Activated effector memory CD4-positive, alpha-beta T cell treated with Interleukin-2 at 50 U/mL for 16 hours (primary cell): ENCODE data around the gene IGLL5.

Source experiments
- DNase-seq: peaks from one replicate; pipeline ENCODE4 v3.0.0-alpha.2; 2020

Gene IGLL5

DNA sequence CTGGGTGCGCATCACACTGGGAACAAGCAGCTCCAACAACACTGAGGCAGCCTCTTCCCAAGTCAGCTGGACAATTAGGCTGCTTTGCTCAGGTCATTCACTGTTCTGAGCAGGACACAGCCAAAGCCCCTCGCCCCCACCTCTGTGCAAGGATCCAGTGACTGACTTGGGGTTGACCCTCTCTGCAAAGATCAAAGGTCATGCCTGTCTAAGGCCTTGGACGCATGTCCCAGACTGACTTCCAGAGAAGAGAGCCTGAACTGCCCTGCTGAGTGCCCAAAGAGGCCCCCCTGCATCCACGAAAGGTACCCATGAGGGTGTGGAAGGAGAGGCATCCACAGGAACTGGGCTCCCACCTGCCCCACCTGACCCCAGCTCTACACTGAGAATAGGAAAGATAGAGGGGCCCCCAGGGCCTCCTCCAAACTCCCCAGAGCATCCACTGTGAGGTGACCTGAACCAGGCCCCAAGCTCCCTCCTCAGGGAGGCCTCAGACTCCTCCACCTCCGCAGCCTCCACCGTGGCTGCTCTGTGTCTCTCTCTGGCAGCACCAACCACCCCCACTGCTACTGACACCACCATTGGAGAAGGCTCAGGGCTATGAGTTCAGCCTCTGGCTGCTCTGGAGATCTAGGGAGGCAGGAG, 53.5 kb downstream of the IGLL5 start:
- DNase-seq, result no peak

DNA sequence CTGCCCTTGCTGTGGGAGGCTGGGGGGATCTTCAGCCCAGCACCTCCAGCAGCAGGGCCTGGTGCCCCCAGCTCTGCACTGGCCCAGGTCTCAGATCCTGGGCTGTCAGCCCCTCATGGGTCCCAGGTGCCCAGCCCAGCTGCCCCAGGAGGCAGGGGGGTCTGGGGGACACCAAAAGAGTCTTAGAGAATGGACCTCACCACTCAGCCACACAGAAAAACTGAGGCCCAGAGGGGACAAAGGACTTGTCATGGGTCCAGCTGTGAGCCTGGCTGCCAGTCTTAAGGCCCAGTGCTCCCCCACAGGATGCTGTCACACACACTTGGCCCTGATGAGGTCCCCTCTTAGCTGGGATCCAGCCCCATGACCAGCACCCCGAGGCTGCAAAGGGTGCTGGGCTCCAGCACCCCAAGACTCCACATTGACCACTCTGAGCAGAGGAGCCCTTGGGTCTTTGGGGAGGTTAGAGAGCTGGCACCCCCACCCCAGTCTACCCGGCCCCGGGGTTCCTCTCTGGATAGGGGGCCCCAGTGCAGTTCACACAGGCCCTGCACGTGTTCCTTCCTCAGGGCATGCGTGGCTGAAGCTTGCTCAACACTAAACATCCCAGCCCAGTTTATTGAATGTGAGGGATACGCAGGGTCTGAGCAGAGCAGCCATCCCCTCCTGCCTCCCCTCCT, 54.4 kb downstream of the IGLL5 start:
- no peak for DNase-seq

DNA sequence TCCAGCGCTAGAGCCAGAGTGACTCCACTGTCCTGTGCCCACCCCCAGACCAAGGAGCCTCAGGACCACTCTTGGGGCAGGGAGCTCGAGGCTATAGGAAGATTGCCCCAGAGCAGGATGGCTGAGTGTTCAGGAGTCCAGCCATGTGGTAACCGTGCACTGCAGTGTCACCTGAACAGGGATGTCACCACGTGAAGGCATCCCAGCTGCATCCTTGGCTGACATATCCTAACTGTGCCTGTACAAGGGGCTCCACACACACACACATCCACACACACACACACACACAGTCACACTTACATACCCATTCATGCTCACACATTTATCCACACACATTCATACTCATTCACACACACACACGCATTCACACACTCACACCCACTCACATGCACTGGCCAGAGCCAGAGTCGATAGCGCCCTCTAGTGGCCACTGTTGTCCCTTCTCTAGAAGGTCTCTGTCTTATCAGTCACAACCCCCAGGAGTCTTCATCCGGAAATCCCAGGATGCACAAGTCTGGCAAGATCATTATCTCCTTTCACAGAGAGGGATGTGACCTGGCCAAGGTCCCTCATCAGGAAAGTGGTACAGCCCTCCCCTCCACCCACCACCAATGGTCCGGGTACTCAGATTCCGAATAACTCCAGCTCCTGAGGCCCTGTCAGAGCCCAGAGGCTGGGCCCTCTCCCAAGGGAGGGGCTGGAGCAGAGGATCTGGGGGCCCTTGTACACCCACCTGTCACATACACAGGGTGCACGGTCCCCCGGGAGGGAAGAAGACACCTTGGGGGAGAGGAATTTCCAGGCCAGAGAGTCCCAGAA, 55.1 kb downstream of the IGLL5 start:
- peak; percentile 46 for DNase-seq

DNA sequence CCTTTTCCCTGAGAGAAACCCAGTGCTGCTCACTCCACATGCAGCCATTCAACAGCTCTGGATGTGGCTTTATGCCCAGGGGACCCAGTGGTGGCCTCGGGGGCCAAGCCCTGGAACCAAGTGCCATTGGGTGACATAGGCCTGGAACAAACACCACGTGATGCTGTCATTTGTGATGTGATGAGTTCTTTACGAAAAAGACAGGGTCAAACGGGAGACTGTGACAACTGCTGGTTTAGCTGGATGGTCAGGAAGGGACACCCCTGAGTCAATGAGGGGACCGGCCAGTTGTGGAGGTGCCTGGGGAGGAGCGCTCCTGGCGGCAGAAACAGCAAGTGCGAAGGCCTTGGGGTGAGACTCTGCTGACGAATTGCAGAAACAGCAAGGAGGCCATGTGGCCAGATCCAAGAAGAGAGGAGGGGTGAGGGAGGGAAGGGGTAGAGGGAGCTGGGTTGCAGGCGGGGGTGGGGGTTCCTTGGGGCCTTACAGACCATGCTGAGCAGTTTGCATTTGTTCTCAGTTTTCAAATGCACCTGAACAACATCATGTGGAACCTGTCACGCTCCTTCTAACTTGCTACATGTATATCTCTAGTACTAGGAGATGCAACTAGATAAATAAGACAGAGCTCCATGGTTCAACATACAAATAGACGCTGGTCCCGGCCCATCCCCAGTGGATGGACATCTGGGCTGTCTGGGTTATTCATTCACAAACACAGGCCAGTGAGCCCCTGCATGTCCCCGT, 56.1 kb downstream of the IGLL5 start:
- no peak for DNase-seq

GRCh38 chr22:22944268-22944985, 56.8 kb downstream of the IGLL5 start:
- no peak for DNase-seq

- no peak for DNase-seq
These were observed 57.6 kb downstream of the IGLL5 start for GRCh38 chr22:22945195-22945594.
